Lung (tissue), 12 donors: ENCODE measurements around the gene ANKAR. TPM values are rescaled to one million over a fixed set of nuclear protein-coding genes. Genes with fewer than 3 reads are reported as not detected.
"Not testable (repeated sequence)": the region's sequence is repeated elsewhere in the genome, so short reads cannot be mapped to it uniquely, and the experiment has no call there.

Experiments
- ATAC-seq: fragments of 200-7000 bp; cut with Tn5 transposase; one replicate; pipeline ENCODE4 v1.9.1; 2020; ENCODE audit warnings: moderate number of reproducible peaks; ENCODE audit not compliant: insufficient read depth, low FRiP score
- DNase-seq, 3 donors: peaks; one replicate each; pipeline ENCODE4 v3.0.0-alpha.2; 2013 to 2017
- H3K27ac ChIP-seq, 2 donors: one replicate each; pipeline ENCODE4 v1.5.1; 2013; ENCODE audit warnings: mild to moderate bottlenecking in 2 of 2, moderate library complexity in 2 of 2, control low read depth in 1 of 2, inconsistent platforms in 1 of 2, low read depth in 1 of 2, low read length in 1 of 2
- H3K27me3 ChIP-seq, 3 donors: one replicate each; pipeline ENCODE4 v1.5.1; 2013; ENCODE audit warnings: low read length in 2 of 3; ENCODE audit not compliant: control insufficient read depth in 3 of 3, insufficient read depth in 3 of 3
- H3K36me3 ChIP-seq, 4 donors: one replicate each; pipeline ENCODE4 v1.5.1; 2013; ENCODE audit warnings: low read length in 4 of 4, mild to moderate bottlenecking in 1 of 4, moderate library complexity in 1 of 4; ENCODE audit not compliant: control insufficient read depth in 4 of 4, insufficient read depth in 4 of 4
- H3K4me1 ChIP-seq, 5 donors: one replicate each; pipeline ENCODE4 v1.5.1; 2013; ENCODE audit warnings: low read length in 5 of 5, mild to moderate bottlenecking in 2 of 5, moderate library complexity in 1 of 5; ENCODE audit not compliant: control insufficient read depth in 5 of 5, insufficient read depth in 5 of 5
- H3K4me3 ChIP-seq: one replicate; pipeline ENCODE4 v1.5.1; 2013; ENCODE audit warnings: mild to moderate bottlenecking, control low read depth, moderate library complexity
- H3K9ac ChIP-seq, 2 donors: one replicate each; pipeline ENCODE4 v1.5.1; 2013; ENCODE audit warnings: low read length in 2 of 2, control low read depth in 1 of 2; ENCODE audit not compliant: insufficient read depth in 1 of 2
- H3K9me3 ChIP-seq, 4 donors: one replicate each; pipeline ENCODE4 v1.5.1; 2013; ENCODE audit warnings: low read length in 3 of 4, mild to moderate bottlenecking in 1 of 4, moderate library complexity in 1 of 4; ENCODE audit not compliant: control insufficient read depth in 4 of 4, insufficient read depth in 3 of 4
- CTCF ChIP-seq: IDR thresholded peaks from 2 replicates; pipeline ENCODE4 v1.5.1; 2012; ENCODE audit warnings: mild to moderate bottlenecking; ENCODE audit errors: control extremely low read depth, extremely low read depth
- WGBS, 2 donors: extraction: QIAGEN DNeasy Blood & Tissue Kit; methylation state at CpG; one replicate each; pipeline ENCODE4 v1.1.7; 2013; 5-methylcytosine and 5-hydroxymethylcytosine counted together
- polyA plus RNA-seq, 2 donors: library from polyadenylated mRNA; stranded (reverse); fragments of 200-250 nt; gene quantifications; one replicate each; pipeline ENCODE4 v1.2.1, GENCODE V29; 2013
- total RNA-seq, 2 donors: library from RNA; depleted of rRNA in 1 of 2; stranded (reverse); fragments of >200 nt in 1 of 2; gene quantifications; one replicate each; pipeline ENCODE4 v1.2.1, GENCODE V29; 2014 to 2021
- donor health status: control.
- donor health status: control.
- donor health status: Bipolar disorder and iron deficiency.
- donor health status: healthy.
- donor health status: DM: yes; HTN: yes; CAD: no.

The ANKAR gene
- total and polyA plus RNA-seq, 4 donors, result 0.95 to 39.2 (median 6.0) TPM

GRCh38 chr2:189662669-189663226, 11.7 kb upstream of the ANKAR start:
- Histone ChIP-seq H3K36me3 (peaks cover 1 to 13% (median 10%) of the 10 kb centered on the region in 4 donors), H3K27me3 (no peaks in the 10 kb centered on the region), H3K4me3 (no peak overlapping the region), H3K9me3 (no peaks in the 10 kb centered on the region), H3K27ac (no peak overlapping the region), H3K4me1 (peaks cover 0 to 12% (median 7%) of the 10 kb centered on the region in 5 donors), H3K9ac (peak overlapping the region in 1 of 2 donors; percentile 98)
- 64 to 83% methylated on average over 5 of the region's 5 CpGs for WGBS, 2 donors
- no peak for TF ChIP-seq CTCF
- ATAC-seq (no peak), DNase-seq (no peak)

- H3K9me3 ChIP-seq, ATAC-seq, H3K4me3 ChIP-seq, H3K27ac ChIP-seq, H3K27me3 ChIP-seq, H3K9ac ChIP-seq, DNase-seq: not testable (repeated sequence)
- Histone ChIP-seq H3K36me3 (peaks cover 2 to 18% (median 13%) of the 10 kb centered on the region in 4 donors), H3K4me1 (peaks cover 0 to 12% (median 7%) of the 10 kb centered on the region in 5 donors)
- 96 to 98% methylated on average over 12 of the region's 12 CpGs for WGBS, 2 donors
Measured at GRCh38 chr2:189663319-189663718, 11.2 kb upstream of the ANKAR start.

GRCh38 chr2:189669913-189670312, 4.6 kb upstream of the ANKAR start:
- TF ChIP-seq CTCF, result no peak
- Histone ChIP-seq H3K27me3 (no peaks in the 10 kb centered on the region), H3K4me3 (no peak overlapping the region), H3K4me1 (peaks cover 0 to 9% (median 0%) of the 10 kb centered on the region in 5 donors), H3K36me3 (peaks cover 10 to 27% (median 21%) of the 10 kb centered on the region in 4 donors), H3K9me3 (no peaks in the 10 kb centered on the region), H3K9ac (no peak overlapping the region), H3K27ac (no peak overlapping the region)
- no peak for DNase-seq
- WGBS, 2 donors, result 98% methylated on average over 5 of the region's 5 CpGs
- ATAC-seq, result no peak

GRCh38 chr2:189673661-189674373, 653 bp upstream of the ANKAR start:
- Histone ChIP-seq H3K9ac (peak overlapping the region in 1 of 2 donors; percentile 55), H3K36me3 (peaks cover 6 to 20% (median 8%) of the 10 kb centered on the region in 4 donors), H3K27ac (peak overlapping the region; percentile 94 to 98), H3K27me3 (no peaks in the 10 kb centered on the region), H3K4me1 (peaks cover 0 to 12% (median 3%) of the 10 kb centered on the region in 5 donors), H3K9me3 (no peaks in the 10 kb centered on the region), H3K4me3 (peak overlapping the region; percentile 80)
- no peak for TF ChIP-seq CTCF
- ATAC-seq, result no peak
- WGBS, 2 donors, result 40% methylated on average over 12 of the region's 12 CpGs
- no peak for DNase-seq
